HL-60/S4 treated with phorbol 12-myristate 13-acetate at 8.2 ng/mL for 4 days and 3 days (cell line): ENCODE measurements around the gene PLA2G2E.
"Not testable (repeated sequence)": the region's sequence is repeated elsewhere in the genome, so short reads cannot be mapped to it uniquely, and the experiment has no call there.

Source experiments
- in situ Hi-C: fragments of 300-500 bp; cut with MboI; formaldehyde crosslinking; loops from 2 replicates; pipeline ENCODE4 v1.15.0; 2022; ENCODE audit warnings: low sequenced_read_pairs

PLA2G2E gene

GRCh38 chr1:19934336-19934735 lies 10.9 kb upstream of the PLA2G2E start:
- in situ Hi-C loops: no loop called here

- in situ Hi-C loops: no loop called here
These were observed 9.4 kb upstream of the PLA2G2E start for GRCh38 chr1:19932866-19933265.

- in situ Hi-C loops: not testable (repeated sequence)
These were observed 3.7 kb upstream of the PLA2G2E start for GRCh38 chr1:19927130-19927421.

GRCh38 chr1:19926296-19927129 lies 3.1 kb upstream of the PLA2G2E start:
- in situ Hi-C loops: no loop called here

GRCh38 chr1:19925342-19926070 lies 2.1 kb upstream of the PLA2G2E start:
- in situ Hi-C loops: no loop called here

GRCh38 chr1:19923953-19924346 lies 533 bp upstream of the PLA2G2E start:
- in situ Hi-C loops: no loop called here

GRCh38 chr1:19922015-19922688 lies 1.3 kb downstream of the PLA2G2E start:
- in situ Hi-C loops: no loop called here

- in situ Hi-C loops: no loop called here
These were observed 2.1 kb downstream of the PLA2G2E start for GRCh38 chr1:19921310-19921709.

- in situ Hi-C loops: no loop called here
These were observed 3.2 kb downstream of the PLA2G2E start for GRCh38 chr1:19920132-19920710.

GRCh38 chr1:19918057-19918456 lies 5.4 kb downstream of the PLA2G2E start:
- in situ Hi-C loops: no loop called here

- in situ Hi-C loops: no loop called here
These were observed 12.8 kb downstream of the PLA2G2E start for GRCh38 chr1:19910650-19911049.

- in situ Hi-C loops: no loop called here
These were observed 13.4 kb downstream of the PLA2G2E start for GRCh38 chr1:19909971-19910370.

GRCh38 chr1:19909392-19909791 lies 14.0 kb downstream of the PLA2G2E start:
- in situ Hi-C loops: no loop called here

- in situ Hi-C loops: no loop called here
These were observed 16.0 kb downstream of the PLA2G2E start for GRCh38 chr1:19907456-19907855.

- in situ Hi-C loops: no loop called here
These were observed 19.8 kb downstream of the PLA2G2E start for GRCh38 chr1:19903621-19904020.

GRCh38 chr1:19901653-19902052 lies 21.8 kb downstream of the PLA2G2E start:
- in situ Hi-C loops: no loop called here

GRCh38 chr1:19894218-19894617 lies 29.2 kb downstream of the PLA2G2E start:
- in situ Hi-C loops: no loop called here

GRCh38 chr1:19893687-19894086 lies 29.7 kb downstream of the PLA2G2E start:
- in situ Hi-C loops: no loop called here

GRCh38 chr1:19892628-19893168 lies 30.7 kb downstream of the PLA2G2E start:
- in situ Hi-C loops: no loop called here

GRCh38 chr1:19892129-19892528 lies 31.3 kb downstream of the PLA2G2E start:
- in situ Hi-C loops: no loop called here

GRCh38 chr1:19889656-19890055 lies 33.8 kb downstream of the PLA2G2E start:
- in situ Hi-C loops: no loop called here
